Measurements from ENCODE around the gene CD274.
A peak's percentile ranks its signal among the peaks of the same experiment; 100 is the strongest.
"Not testable (repeated sequence)": the region's sequence is repeated elsewhere in the genome, so short reads cannot be mapped to it uniquely, and the experiment has no call there.

Gene CD274

DNA sequence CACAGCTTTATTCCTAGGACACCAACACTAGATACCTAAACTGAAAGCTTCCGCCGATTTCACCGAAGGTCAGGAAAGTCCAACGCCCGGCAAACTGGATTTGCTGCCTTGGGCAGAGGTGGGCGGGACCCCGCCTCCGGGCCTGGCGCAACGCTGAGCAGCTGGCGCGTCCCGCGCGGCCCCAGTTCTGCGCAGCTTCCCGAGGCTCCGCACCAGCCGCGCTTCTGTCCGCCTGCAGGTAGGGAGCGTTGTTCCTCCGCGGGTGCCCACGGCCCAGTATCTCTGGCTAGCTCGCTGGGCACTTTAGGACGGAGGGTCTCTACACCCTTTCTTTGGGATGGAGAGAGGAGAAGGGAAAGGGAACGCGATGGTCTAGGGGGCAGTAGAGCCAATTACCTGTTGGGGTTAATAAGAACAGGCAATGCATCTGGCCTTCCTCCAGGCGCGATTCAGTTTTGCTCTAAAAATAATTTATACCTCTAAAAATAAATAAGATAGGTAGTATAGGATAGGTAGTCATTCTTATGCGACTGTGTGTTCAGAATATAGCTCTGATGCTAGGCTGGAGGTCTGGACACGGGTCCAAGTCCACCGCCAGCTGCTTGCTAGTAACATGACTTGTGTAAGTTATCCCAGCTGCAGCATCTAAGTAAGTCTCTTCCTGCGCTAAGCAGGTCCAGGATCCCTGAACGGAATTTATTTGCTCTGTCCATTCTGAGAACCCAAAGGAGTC lies at the start of gene CD274:
CD274 (plus strand) TSS at position 184 of the 733 bp plus-strand sequence. CDS start 5,572 bp downstream, outside the sequence.
- DNase-seq = peak; percentile 68

DNA sequence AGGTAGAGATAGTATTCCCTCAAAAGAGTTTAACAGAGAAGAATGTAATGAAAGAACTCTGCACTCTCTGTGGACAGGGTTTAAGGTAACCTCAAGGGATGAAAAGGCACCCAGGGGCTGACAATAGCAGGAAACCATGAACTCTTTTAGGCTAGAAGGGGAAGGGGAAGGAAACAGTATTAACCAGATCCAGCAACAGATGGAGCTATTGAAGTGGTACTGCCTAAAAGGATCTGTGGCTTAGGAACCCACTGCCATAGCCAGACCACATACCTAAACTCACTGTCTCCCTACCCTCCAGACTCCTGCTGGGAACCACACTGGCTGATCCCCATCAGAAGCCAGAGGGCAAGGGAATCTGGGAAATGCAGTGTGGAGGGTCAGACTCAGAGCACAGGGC lies 48.1 kb upstream of the CD274 start:
- no peak for DNase-seq

DNA sequence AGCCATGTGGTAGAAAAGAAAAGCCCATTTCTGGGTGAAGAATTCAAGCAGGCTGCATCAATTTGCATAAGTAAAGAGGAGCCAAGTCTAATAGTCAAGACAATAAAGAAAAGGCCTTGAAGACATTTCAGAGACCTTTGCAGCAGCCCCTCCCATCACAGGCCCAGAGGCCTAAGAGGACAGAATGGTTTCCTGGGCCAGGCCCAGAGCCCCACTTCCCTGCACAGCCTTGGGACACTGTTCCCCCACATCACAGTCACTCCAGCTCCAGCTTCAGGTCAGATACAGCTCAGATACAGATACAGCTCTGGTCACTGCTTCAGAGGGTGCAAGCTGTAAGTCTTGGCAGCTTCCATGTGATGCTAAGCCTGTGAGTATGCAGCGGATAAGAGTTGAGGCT lies 41.7 kb upstream of the CD274 start:
- no peak for DNase-seq

DNA sequence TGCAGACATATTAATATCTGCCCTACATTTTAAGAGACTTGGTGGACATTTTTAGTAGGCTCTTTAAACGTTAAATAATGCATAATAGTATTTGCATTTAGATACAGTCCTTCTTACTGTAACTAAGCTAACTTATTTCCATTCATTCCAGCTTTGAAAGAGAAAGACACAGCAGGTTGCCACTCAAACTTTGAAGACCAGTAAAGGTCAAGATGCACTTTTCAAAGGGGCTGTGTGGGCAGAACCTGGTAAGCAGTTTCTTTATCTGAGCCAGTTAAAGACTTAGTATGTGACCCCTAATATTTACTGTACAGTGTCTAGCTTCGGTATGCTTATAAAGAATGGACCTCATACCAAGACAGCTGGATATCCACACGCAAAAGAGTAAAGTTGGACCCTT lies 33.4 kb upstream of the CD274 start:
- no peak for DNase-seq

DNA sequence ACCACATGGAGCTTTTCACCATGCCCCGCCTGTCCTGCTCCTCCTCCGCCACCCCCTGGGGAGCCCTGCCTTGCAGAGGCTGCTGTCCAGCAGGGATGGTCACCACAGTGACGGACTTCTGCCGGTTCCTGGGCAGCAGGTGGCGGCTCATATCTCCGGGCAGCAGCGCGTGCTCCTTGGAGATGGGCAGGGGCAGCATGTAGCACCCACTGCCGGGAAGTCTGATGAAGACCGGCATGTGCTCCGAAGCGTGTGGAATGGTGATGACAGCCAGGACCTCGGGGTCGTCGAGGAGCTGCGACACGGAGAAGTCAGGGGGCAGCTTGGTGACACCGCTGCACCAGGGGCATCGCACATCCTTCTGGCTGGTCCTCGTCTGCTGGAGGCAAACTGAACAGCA lies 31.9 kb upstream of the CD274 start:
- no peak for DNase-seq

DNA sequence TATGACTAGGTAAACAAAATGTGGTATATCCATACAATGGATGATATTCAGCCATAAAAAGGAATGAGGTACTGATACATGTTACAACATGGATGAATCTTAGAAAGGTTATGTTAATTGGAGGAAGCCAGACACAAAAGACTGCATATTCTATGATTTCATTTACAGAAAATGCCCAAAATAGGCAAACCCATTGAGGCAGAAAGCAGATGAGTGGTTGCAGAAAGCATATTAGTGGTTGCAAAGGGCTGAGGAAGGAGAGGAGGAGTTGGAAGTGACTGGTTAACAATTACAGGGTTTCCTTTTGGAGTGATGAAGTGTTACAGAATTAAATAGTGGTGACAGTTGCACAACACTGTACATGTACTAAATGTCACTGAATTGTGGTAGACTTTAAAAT lies 30.4 kb upstream of the CD274 start:
- DNase-seq = no peak

DNA sequence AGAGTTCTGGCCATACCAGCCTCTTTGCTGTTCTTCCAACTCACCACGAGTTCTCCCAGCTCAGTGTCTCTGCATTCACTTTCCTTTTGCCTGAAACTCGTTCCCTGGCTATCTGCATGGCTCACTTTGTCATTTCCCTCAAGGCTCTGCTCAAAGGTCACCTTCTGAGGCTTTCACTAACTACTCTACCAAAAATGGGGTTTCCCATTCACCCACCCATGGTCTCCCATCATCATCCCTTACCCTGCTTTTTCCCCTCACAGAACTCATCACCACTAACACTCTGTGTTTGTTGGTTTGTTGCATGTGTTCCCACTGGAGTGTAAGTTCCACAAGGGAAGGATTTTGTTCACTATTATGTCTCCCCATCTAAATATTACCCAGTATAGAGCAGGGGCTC lies 29.2 kb upstream of the CD274 start:
- no peak for DNase-seq

DNA sequence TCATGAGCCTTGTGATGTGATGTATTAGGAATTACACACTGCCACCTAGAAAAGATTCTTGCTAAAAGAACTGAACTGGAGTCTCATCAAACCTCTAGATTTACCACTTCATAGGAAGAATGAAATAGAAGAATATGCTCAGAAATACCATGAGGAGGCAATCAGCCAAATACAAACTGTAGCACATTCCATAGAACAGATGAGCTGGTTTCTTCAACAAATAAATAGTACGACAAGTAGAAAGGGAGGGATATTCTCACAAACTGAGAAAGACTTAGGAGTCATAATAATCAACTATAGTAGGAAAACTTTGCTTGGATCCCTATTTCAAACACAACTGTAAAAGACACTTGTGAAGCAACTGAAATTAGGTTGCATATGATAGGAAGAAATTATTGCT lies 28.1 kb upstream of the CD274 start:
- DNase-seq = no peak

DNA sequence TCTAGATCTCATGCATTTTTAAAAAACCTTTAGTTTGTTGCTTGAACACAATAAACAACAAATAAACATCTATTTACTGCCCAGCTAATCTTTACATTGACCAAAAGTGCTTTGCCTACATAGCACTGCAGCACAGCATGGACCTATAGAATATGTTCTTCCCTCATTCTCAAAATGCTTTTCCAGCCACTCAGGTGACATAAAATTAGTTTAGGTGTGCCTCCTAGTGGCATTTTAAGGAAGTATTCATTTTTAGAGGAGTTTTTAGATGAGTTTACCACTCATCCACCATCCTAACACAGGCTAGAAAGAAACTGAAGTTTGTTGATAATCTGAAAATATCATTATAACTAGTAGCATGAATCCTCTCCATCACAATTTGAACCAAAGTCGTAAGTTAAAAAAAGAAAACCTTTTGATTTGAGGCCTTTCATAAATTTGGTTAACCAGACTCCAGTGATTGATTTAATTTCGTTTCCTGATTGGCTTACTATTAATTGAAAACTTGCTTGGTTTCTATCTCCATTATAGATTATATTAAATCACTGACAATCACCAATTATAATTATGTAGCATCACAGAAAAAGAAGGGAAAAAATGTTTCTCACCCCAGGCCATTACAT lies 25.2 kb upstream of the CD274 start:
- DNase-seq = no peak

DNA sequence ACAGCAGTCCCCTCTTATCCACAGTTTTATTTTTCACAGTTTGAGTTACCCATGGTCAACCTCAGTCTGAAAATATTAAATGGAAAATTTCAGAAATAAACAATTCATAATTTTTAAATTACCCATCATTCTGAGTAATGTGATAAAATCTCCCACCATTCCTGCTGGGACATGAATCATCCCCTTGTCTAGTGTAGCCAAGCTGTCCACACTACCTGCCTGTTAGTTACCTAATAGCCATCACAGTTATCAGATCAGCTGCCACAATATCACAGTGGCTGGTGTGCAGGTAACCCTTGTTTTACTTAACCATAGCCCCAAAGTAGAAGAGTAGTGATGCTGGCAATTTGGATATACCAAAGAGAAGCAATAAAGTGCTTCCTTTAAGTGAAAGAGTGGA lies 23.3 kb upstream of the CD274 start:
- no peak for DNase-seq

DNA sequence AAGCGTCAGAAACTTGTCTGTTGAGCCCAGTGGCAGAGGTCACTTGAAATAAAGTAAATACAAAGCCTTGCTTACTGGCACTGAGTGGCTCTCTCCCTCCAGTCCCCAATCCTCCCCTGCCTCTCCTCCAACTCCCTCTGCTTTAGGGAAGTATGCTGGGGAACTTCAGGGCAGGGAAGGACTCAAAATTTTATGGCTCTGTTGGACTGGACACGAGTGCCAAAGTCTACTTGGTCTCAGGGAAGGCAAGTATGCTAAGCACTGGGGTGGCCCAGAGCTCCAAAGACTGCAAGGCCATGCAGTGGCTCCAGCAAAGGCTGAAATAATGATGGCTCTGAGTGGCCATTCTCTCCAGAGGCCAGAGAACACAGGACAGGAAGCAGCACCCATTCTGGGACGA lies 22.2 kb upstream of the CD274 start:
- DNase-seq = no peak

DNA sequence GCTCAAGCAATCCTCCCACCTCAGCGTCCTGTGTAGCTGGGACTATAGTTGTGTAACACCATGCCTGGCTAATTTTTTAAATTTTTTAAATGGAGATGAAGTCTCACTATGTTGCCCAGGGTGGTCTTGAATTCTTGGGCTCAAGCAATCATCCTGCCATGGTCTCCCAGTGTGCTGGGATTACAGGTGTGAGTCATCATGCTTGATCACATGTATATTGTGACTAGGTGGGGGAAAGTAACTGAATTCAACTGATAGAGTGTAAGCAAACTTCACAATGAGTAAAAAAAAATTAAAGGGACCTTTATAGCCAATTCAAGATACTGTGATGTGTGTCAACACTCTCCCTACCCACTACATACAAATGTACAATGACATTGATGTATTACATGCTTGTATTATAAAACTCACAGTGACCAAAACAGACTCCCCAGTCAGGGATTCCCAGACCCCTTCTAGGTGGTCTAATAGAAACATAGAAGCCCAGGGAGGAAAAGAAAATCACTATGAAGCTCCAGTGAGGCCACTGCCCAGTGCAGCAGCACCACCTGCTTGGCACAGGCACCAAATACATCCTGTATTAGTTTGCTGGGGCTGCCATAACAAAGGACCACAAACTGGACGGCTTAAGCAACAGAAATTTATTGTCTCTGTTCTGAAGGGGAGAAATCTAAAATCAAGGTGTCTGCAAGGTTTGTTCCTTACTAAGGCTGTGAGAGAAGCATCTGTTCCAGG lies 21.4 kb upstream of the CD274 start:
- DNase-seq = no peak

DNA sequence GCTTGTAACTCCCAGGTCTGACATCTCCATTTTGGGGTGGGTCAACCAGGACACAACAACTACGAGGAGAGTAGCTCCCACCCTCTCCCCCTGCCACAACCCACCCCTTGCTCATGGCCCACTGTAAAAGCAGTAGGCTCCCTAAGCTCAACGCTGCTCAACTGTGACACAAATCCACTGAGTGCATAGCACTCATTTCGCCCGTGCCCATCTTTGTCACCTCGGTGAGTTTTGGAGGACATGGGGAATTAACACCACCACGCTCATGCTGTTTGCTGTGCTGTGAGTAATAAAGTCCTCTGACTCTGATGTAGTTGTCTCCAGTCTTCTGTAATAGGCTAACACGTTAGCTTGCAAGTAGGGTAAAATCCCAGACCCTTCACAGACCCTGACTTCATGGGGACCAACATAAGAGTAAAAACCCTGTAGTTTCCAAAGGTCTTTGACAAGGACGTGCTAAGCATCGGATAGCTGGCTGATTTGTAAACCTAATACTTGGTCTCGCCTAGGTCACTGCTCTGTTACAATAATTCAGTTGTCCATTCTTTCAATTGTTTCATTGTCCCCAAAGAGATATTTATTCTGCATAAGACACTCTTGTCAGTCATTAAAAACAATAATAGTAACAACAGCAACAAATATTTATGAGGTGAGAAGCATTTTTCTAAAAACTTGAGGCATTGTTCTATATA lies 20.3 kb upstream of the CD274 start:
- DNase-seq = peak; percentile 45

DNA sequence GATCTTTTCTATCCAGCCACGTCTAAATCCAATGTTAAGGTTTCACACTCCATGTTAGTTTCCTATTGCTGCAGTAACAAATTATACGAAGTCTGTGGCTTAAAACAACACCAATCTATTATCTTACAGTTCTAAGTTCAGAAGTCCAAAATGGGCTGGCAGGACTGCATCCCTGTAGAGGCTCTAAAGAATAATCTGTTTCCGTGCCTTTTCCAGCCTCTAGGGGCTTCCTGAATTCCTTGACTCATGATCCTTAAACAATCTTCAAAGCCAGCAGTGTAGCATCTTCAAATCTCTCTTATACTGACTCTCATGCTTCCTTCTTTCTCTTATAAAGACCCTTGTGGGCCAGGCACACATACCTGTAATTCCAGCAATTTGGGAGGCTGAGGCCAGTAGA lies 19.4 kb upstream of the CD274 start:
- DNase-seq = no peak

DNA sequence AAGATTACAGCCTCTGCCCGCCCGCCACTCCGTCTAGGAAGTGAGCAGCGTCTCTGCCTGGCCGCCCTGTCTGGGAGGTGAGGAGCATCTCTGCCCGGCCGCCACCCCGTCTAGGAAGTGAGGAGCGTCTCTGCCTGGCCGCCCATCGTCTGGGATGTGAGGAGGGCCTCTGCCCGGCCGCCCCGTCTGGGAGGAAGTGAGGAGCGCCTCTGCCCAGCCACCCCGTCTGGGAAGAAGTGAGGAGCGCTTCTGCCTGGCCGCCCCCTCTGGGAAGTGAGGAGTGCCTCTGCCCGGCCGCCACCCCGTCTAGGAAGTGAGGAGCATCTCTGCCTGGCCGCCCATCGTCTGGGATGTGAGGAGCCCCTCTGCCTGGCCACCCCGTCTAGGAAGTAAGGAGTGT lies 17.5 kb upstream of the CD274 start:
- DNase-seq = not testable (repeated sequence)

DNA sequence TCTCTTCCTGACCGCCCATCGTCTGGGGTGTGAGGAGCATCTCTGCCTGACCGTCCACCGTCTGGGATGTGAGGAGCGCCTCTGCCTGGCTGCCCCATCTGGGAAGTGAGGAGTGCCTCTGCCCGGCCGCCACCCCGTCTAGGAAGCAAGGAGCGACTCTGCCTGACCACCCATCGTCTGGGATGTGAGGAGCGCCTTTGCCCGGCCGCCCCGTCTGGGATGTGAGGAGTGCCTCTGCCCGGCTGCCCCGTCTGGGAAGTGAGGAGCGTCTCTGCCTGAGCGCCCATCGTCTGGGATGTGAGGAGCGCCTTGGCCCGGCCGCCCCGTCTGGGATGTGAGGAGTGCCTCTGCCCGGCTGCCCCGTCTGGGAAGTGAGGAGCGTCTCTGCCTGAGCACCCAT lies 17.0 kb upstream of the CD274 start:
- not testable (repeated sequence) for DNase-seq

DNA sequence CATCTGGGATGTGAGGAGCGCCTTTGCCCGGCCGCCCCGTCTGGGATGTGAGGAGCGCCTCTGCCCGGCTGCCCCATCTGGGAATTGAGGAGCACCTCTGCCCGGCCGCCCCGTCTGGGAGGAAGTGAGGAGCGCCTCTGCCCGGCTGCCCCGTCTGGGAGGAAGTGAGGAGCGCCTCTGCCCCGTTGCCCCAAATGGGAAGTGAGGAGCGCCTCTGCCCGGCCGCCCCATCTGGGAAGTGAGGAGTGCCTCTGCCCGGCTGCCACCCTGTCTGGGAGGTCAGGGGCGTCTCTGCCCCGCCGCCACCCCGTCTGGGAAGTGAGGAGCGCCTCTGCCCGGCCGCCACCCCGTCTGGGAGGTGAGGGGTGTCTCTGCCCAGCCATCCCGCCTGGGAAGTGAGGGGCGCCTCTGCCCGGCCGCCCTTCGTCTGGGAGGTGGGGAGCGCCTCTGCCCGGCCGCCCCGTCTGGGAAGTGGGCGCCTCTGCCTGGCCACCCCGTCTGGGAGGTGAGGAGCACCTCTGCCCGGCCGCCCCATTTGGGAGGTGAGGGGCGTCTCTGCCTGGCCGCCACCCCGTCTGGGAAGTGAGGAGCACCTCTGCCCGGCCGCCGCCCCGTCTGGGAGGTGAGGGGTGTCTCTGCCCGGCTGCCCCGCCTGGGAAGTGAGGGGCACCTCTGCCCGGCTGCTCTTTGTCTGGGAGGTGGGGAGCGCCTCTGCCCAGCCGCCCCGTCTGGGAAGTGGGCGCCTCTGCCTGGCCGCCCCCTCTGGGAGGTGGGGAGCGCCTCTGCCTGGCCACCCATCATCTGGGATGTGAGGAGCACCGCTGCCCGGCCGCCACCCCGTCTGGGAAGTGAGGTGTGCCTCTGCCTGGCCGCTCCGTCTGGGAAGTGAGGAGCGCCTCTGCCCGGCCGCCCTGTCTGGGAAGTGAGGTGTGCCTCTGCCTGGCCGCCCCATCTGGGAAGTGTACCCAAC lies 16.2 kb upstream of the CD274 start:
- DNase-seq = not testable (repeated sequence)

DNA sequence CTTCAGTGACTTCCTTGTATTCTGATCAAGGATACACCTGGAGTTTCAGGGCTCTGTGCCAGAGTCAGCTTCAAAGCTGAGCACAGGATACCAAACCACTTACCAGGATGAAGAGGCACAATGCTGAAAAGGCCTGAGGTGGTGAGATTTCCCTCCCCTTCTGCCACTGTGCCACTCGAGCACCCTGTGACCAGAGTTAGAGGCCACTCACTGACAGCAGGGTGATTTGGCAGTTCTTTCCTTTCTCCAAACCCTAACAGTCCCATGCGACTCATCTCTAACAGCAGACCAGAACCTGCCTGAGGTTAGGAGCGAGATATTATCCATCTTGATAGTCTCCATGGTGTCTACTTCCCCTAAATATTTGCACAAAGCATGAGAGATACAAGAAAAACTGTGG lies 14.4 kb upstream of the CD274 start:
- no peak for DNase-seq

DNA sequence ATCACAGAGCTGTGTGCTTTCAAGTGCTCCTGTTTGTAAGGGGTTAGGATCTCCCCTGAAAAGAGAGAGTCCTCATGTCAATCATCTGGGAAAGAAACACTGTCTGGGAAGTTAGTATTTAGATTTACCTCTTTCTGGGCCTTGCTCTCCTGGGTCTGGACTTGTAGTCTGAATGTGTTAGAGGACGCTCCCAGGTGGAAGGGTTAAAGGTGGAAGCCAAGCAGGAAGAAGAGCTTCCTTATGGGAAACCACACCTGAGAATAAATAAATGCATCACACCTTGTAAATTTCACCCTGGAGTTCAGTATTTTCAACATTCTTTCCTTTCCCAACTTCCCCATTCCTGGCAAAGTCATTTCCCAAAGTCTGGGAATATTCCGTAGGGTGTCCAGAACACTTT lies 13.9 kb upstream of the CD274 start:
- DNase-seq = no peak

DNA sequence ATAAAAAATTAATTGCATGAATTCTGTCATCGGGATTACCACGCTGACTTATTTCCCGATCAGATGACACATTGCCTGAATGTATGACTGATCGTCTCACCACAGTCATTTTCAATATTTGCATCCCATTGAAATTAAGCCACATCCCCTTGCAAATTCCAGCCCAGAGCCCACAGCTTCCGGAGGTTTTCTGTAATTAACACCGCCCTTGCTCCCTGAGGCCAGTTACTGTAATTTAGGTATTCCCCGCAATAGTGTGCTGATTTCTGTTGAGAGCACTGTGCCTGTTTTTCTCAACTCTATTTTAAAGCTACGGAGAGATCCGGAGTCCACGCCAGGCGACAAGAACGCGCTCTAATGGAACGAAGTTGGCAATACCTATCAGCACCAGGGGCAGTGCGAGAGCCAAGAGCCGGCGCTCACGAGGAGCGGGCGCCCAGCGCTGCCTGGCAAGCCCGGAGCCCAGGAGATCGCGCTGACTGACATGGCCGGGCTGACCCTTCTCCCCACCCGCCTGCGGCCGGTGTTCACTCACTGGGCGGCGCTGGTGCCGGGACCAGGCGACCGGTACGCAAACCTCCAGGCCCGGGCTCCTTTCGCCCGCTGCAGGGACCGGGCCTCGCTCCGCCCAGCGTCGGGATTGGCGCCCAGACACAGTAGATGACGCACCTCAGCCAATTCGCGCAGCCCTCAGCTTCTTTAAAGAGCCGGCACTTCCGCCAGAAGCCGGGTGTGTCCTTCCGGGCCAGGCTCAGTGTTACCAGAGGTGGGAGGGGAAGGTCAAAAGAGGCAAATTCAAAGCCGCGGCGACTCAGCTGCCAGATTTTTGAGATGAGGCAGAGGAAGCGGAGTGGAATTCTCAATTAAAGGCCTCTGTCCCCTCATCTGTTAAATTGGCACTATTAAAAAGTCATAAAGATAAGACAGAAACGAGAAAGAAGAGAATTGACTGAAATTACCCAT lies 12.8 kb upstream of the CD274 start, which contains the start of gene PLGRKT:
PLGRKT (minus strand) TSS at position 672 of the 963 bp plus-strand sequence. CDS start 5,948 bp downstream, outside the sequence.
- peak; percentile 97 for DNase-seq
